HEK293 (cell line): ENCODE measurements around the gene DHRS11.

ENCODE experiments used
- FEZF1 ChIP-seq: fragments of 450-650 bp; formaldehyde crosslinking; IDR thresholded peaks from 2 replicates; pipeline ENCODE4 v1.5.1; 2016; ENCODE audit warnings: missing biosample characterization, missing genetic modification characterization
- GFI1B ChIP-seq: fragments of 450-650 bp; formaldehyde crosslinking; IDR thresholded peaks from 2 replicates; pipeline ENCODE4 v1.5.1; 2016; ENCODE audit warnings: missing biosample characterization, missing genetic modification characterization
- GLI2 ChIP-seq: fragments of 450-650 bp; formaldehyde crosslinking; IDR thresholded peaks from 2 replicates; pipeline ENCODE4; 2017; ENCODE audit warnings: missing biosample characterization, missing genetic modification characterization, low read depth, borderline replicate concordance
- HOXD13 ChIP-seq: sonication (generic); formaldehyde crosslinking; IDR thresholded peaks from 2 replicates; pipeline ENCODE4 v1.8.0; 2022; ENCODE audit warnings: missing genetic modification reagents, borderline replicate concordance
- KLF1 ChIP-seq: fragments of 450-650 bp; formaldehyde crosslinking; IDR thresholded peaks from 2 replicates; pipeline ENCODE4 v1.5.1; 2016; ENCODE audit warnings: missing biosample characterization, missing genetic modification characterization
- KLF8 ChIP-seq: fragments of 450-650 bp; formaldehyde crosslinking; IDR thresholded peaks from 2 replicates; pipeline ENCODE4 v1.5.1; 2016; ENCODE audit warnings: missing biosample characterization, missing genetic modification characterization
- KLF9 ChIP-seq: fragments of 450-650 bp; formaldehyde crosslinking; IDR thresholded peaks from 2 replicates; pipeline ENCODE4 v1.5.1; 2016; ENCODE audit warnings: missing biosample characterization, missing genetic modification characterization, low read depth
- PRDM1 ChIP-seq: fragments of 450-650 bp; formaldehyde crosslinking; IDR thresholded peaks from 2 replicates; pipeline ENCODE4; 2016; ENCODE audit warnings: missing biosample characterization, missing genetic modification characterization
- SALL2 ChIP-seq: fragments of 450-650 bp; formaldehyde crosslinking; IDR thresholded peaks from 2 replicates; pipeline ENCODE4 v1.5.0; 2017; ENCODE audit warnings: missing biosample characterization, mild to moderate bottlenecking, missing genetic modification characterization, borderline replicate concordance
- SETDB1 ChIP-seq: IDR thresholded peaks from one replicate; pipeline ENCODE4 v1.6.1; 2017; ENCODE audit warnings: mild to moderate bottlenecking, low read length, moderate library complexity, mixed read lengths; ENCODE audit not compliant: insufficient read length
- ZBTB17 ChIP-seq: fragments of 450-650 bp; formaldehyde crosslinking; IDR thresholded peaks from 2 replicates; pipeline ENCODE4 v1.5.1; 2016; ENCODE audit warnings: missing biosample characterization, missing genetic modification characterization
- ZBTB20 ChIP-seq: fragments of 450-650 bp; formaldehyde crosslinking; IDR thresholded peaks from 2 replicates; pipeline ENCODE4 v1.5.1; 2016; ENCODE audit warnings: missing biosample characterization, missing genetic modification characterization
- ZBTB8A ChIP-seq: fragments of 450-650 bp; formaldehyde crosslinking; IDR thresholded peaks from 2 replicates; pipeline ENCODE4 v1.5.1; 2016; ENCODE audit warnings: missing biosample characterization, missing genetic modification characterization
- ZFHX2 ChIP-seq: fragments of 450-650 bp; formaldehyde crosslinking; conservative IDR thresholded peaks from 2 replicates; pipeline ENCODE4 v1.5.1; 2016; ENCODE audit warnings: missing biosample characterization, missing genetic modification characterization
- ZNF121 ChIP-seq: fragments of 450-650 bp; formaldehyde crosslinking; IDR thresholded peaks from 2 replicates; pipeline ENCODE4 v1.5.1; 2016; ENCODE audit warnings: missing biosample characterization, missing genetic modification characterization
- ZNF19 ChIP-seq: fragments of 450-650 bp; formaldehyde crosslinking; IDR thresholded peaks from 2 replicates; pipeline ENCODE4; 2016; ENCODE audit warnings: missing biosample characterization, missing genetic modification characterization, low read depth
- ZNF2 ChIP-seq: fragments of 450-650 bp; formaldehyde crosslinking; IDR thresholded peaks from 2 replicates; pipeline ENCODE4 v1.5.1; 2016; ENCODE audit warnings: missing biosample characterization, missing genetic modification characterization
- ZNF24 ChIP-seq: fragments of 450-650 bp; formaldehyde crosslinking; IDR thresholded peaks from 2 replicates; pipeline ENCODE4 v1.5.1; 2016; ENCODE audit warnings: missing biosample characterization, missing genetic modification characterization
- ZNF324 ChIP-seq: fragments of 450-650 bp; formaldehyde crosslinking; IDR thresholded peaks from 2 replicates; pipeline ENCODE4 v1.5.1; 2016; ENCODE audit warnings: missing biosample characterization, missing genetic modification characterization
- ZNF335 ChIP-seq: fragments of 450-650 bp; formaldehyde crosslinking; conservative IDR thresholded peaks from 2 replicates; pipeline ENCODE4 v1.5.1; 2016; ENCODE audit warnings: missing biosample characterization, missing genetic modification characterization
- ZNF354C ChIP-seq: fragments of 450-650 bp; formaldehyde crosslinking; IDR thresholded peaks from 2 replicates; pipeline ENCODE4 v1.5.1; 2016; ENCODE audit warnings: missing biosample characterization, missing genetic modification characterization, low read depth, borderline replicate concordance
- ZNF37A ChIP-seq: fragments of 450-650 bp; IDR thresholded peaks from 2 replicates; pipeline ENCODE4 v1.5.1; 2018; ENCODE audit warnings: missing biosample characterization, missing genetic modification characterization
- ZNF423 ChIP-seq: fragments of 450-650 bp; formaldehyde crosslinking; IDR thresholded peaks from 2 replicates; pipeline ENCODE4 v1.5.1; 2016; ENCODE audit warnings: missing biosample characterization, missing genetic modification characterization
- ZNF48 ChIP-seq: fragments of 450-650 bp; formaldehyde crosslinking; IDR thresholded peaks from 2 replicates; pipeline ENCODE4 v1.5.1; 2016; ENCODE audit warnings: missing biosample characterization, missing genetic modification characterization
- ZNF530 ChIP-seq: fragments of 450-650 bp; formaldehyde crosslinking; IDR thresholded peaks from 2 replicates; pipeline ENCODE4 v1.5.1; 2016; ENCODE audit warnings: low read depth, missing biosample characterization, missing genetic modification characterization
- ZNF658 ChIP-seq: fragments of 450-650 bp; formaldehyde crosslinking; IDR thresholded peaks from 2 replicates; pipeline ENCODE4; 2016; ENCODE audit warnings: missing biosample characterization, missing genetic modification characterization
- ZNF768 ChIP-seq: fragments of 450-650 bp; formaldehyde crosslinking; IDR thresholded peaks from 2 replicates; pipeline ENCODE4 v1.5.1; 2018; ENCODE audit warnings: missing biosample characterization, mild to moderate bottlenecking, missing genetic modification characterization
- ZNF791 ChIP-seq: fragments of 450-650 bp; formaldehyde crosslinking; IDR thresholded peaks from 2 replicates; pipeline ENCODE4 v1.5.1; 2016; ENCODE audit warnings: missing biosample characterization, missing genetic modification characterization
- ZNF837 ChIP-seq: fragments of 450-650 bp; formaldehyde crosslinking; IDR thresholded peaks from 2 replicates; pipeline ENCODE4 v1.5.1; 2016; ENCODE audit warnings: missing biosample characterization, missing genetic modification characterization
- ZSCAN23 ChIP-seq: fragments of 450-650 bp; formaldehyde crosslinking; IDR thresholded peaks from 2 replicates; pipeline ENCODE4 v1.5.1; 2016; ENCODE audit warnings: missing biosample characterization, missing genetic modification characterization
- TF ChIP-seq, protein P1 (sequence below): fragments of 450-650 bp; formaldehyde crosslinking; IDR thresholded peaks from 2 replicates; pipeline ENCODE4 v1.5.1; 2016; ENCODE audit warnings: missing biosample characterization, missing genetic modification characterization
- TF ChIP-seq, protein P2 (sequence below): fragments of 450-650 bp; formaldehyde crosslinking; IDR thresholded peaks from 2 replicates; pipeline ENCODE4 v1.5.1; 2016; ENCODE audit warnings: missing biosample characterization, missing genetic modification characterization
- TF ChIP-seq, protein P3 (sequence below): fragments of 450-650 bp; formaldehyde crosslinking; IDR thresholded peaks from 2 replicates; pipeline ENCODE4 v1.5.0; 2017; ENCODE audit warnings: missing biosample characterization, missing genetic modification characterization, borderline replicate concordance
- TF ChIP-seq, protein P4 (sequence below): fragments of 450-650 bp; formaldehyde crosslinking; IDR thresholded peaks from 2 replicates; pipeline ENCODE4 v1.5.1; 2017; ENCODE audit warnings: missing biosample characterization, missing genetic modification characterization

The DHRS11 gene

DNA sequence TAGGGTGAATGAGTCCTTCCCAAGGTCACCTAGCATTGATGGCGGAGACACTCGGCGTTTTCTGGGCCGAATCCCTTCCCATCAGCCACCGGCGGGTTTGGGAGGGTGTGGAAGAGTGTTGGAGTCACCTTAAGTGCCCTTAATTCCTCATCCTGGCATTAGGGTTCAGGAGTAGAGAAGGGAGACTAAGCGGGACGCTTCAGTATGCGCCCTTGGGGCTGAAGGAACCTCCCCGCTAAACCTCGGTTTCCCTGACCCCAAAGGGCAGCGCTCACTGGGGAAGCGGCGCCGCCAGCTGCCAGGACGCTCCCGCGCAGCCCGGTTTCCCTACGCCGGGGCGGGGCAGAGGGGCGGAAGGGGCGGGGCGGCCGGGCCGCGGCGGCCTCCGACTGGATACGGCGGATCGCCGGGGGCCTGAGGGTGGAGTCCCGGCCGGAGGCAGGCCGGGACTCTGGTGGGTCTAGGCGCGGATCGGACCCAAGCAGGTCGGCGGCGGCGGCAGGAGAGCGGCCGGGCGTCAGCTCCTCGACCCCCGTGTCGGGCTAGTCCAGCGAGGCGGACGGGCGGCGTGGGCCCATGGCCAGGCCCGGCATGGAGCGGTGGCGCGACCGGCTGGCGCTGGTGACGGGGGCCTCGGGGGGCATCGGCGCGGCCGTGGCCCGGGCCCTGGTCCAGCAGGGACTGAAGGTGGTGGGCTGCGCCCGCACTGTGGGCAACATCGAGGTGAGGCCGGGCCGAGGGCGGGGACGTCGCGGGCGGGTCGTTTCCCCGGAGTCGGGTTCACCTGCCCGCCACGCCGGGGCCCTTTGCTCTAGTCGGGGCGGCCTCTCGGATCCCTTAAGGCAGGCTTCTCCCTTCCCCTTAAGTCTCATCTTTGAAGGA lies at the start of gene DHRS11 (continued):
- TF ChIP-seq ZNF48 (tag by site-specific recombination), result no peak
- TF ChIP-seq SETDB1, result no peak
- TF ChIP-seq ZBTB17 (tag by site-specific recombination), result 0 out of 2 replicates have a peak, but pooled peaks have one; percentile 29
- no peak for TF ChIP-seq ZNF354C (tag by site-specific recombination)
- TF ChIP-seq ZNF24 (tag by site-specific recombination), result no peak
- TF ChIP-seq SALL2, result no peak
- TF ChIP-seq ZNF19, result no peak
- TF ChIP-seq ZNF2 (tag by site-specific recombination), result no peak
- no peak for TF ChIP-seq ZNF768
- peak; percentile 27; the same call in 1 of the 2 replicates for TF ChIP-seq ZBTB20 (tag by site-specific recombination)
- TF ChIP-seq ZSCAN23 (tag by site-specific recombination), result no peak
- TF ChIP-seq GLI2 (tag by site-specific recombination), result no peak
- TF ChIP-seq ZNF335 (tag by site-specific recombination), result peak; percentile 40; the same call in 1 of the 2 replicates
- TF ChIP-seq HOXD13 (CRISPR knock-in tag), result no peak
- TF ChIP-seq, protein P1, sequence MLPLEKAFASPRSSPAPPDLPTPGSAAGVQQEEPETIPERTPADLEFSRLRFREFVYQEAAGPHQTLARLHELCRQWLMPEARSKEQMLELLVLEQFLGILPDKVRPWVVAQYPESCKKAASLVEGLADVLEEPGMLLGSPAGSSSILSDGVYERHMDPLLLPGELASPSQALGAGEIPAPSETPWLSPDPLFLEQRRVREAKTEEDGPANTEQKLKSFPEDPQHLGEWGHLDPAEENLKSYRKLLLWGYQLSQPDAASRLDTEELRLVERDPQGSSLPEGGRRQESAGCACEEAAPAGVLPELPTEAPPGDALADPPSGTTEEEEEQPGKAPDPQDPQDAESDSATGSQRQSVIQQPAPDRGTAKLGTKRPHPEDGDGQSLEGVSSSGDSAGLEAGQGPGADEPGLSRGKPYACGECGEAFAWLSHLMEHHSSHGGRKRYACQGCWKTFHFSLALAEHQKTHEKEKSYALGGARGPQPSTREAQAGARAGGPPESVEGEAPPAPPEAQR (tag by site-specific recombination), result no peak
- TF ChIP-seq ZBTB8A (tag by site-specific recombination), result 0 out of 2 replicates have a peak, but pooled peaks have one; percentile 41
- 0 out of 2 replicates have a peak, but pooled peaks have one; percentile 12 for TF ChIP-seq KLF1 (tag by site-specific recombination)
- TF ChIP-seq ZNF837, result no peak
- no peak for TF ChIP-seq ZNF121 (tag by site-specific recombination)
- no peak for TF ChIP-seq ZFHX2
- no peak for TF ChIP-seq ZNF530 (tag by site-specific recombination)
- no peak for TF ChIP-seq GFI1B
- no peak for TF ChIP-seq ZNF324 (tag by site-specific recombination)
- no peak for TF ChIP-seq ZNF37A (tag by site-specific recombination)
- TF ChIP-seq, protein P2, sequence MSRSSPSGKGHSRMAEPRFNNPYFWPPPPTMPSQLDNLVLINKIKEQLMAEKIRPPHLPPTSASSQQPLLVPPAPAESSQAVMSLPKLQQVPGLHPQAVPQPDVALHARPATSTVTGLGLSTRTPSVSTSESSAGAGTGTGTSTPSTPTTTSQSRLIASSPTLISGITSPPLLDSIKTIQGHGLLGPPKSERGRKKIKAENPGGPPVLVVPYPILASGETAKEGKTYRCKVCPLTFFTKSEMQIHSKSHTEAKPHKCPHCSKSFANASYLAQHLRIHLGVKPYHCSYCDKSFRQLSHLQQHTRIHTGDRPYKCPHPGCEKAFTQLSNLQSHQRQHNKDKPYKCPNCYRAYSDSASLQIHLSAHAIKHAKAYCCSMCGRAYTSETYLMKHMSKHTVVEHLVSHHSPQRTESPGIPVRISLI, result no peak
- TF ChIP-seq, protein P3, sequence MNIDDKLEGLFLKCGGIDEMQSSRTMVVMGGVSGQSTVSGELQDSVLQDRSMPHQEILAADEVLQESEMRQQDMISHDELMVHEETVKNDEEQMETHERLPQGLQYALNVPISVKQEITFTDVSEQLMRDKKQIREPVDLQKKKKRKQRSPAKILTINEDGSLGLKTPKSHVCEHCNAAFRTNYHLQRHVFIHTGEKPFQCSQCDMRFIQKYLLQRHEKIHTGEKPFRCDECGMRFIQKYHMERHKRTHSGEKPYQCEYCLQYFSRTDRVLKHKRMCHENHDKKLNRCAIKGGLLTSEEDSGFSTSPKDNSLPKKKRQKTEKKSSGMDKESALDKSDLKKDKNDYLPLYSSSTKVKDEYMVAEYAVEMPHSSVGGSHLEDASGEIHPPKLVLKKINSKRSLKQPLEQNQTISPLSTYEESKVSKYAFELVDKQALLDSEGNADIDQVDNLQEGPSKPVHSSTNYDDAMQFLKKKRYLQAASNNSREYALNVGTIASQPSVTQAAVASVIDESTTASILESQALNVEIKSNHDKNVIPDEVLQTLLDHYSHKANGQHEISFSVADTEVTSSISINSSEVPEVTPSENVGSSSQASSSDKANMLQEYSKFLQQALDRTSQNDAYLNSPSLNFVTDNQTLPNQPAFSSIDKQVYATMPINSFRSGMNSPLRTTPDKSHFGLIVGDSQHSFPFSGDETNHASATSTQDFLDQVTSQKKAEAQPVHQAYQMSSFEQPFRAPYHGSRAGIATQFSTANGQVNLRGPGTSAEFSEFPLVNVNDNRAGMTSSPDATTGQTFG (tag by site-specific recombination), result no peak
- no peak for TF ChIP-seq KLF9
- TF ChIP-seq, protein P4, sequence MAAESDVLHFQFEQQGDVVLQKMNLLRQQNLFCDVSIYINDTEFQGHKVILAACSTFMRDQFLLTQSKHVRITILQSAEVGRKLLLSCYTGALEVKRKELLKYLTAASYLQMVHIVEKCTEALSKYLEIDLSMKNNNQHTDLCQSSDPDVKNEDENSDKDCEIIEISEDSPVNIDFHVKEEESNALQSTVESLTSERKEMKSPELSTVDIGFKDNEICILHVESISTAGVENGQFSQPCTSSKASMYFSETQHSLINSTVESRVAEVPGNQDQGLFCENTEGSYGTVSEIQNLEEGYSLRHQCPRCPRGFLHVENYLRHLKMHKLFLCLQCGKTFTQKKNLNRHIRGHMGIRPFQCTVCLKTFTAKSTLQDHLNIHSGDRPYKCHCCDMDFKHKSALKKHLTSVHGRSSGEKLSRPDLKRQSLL (tag by site-specific recombination), result no peak; the same call in 1 of the 2 replicates
- no peak for TF ChIP-seq PRDM1 (tag by site-specific recombination)
- peak; percentile 63 for TF ChIP-seq KLF8 (tag by site-specific recombination)
- no peak for TF ChIP-seq ZNF658 (tag by site-specific recombination)
- no peak for TF ChIP-seq ZNF791 (tag by site-specific recombination)
- no peak for TF ChIP-seq FEZF1 (tag by site-specific recombination)
- TF ChIP-seq ZNF423 (tag by site-specific recombination), result no peak
